ENCODE data around the gene GGNBP2. TPM values are rescaled to one million over a fixed set of nuclear protein-coding genes. Genes with fewer than 3 reads are reported as not detected.

GGNBP2 gene
- total RNA-seq, 1 donor from 2014 or later = 94.3 TPM

- Histone ChIP-seq H3K36me3 (ENCODE audit: control insufficient read depth, insufficient read depth, low read length) (no peaks in the 10 kb centered on the region), H3K4me3 (ENCODE audit: low read depth, low read length) (no peak overlapping the region), H3K27me3 (ENCODE audit: control insufficient read depth, insufficient read depth, low read length) (peaks cover 12% of the 10 kb centered on the region)
- TF ChIP-seq CTCF (IDR thresholded peaks at IDR 0.05; ENCODE audit: insufficient read depth, low read length, severe bottlenecking) = no peak
- DNase-seq (ENCODE audit: low read depth) (no peak), FAIRE-seq (no peak)
Observed at GRCh38 chr17:36632916-36633771, 88.4 kb downstream of the GGNBP2 start.

Other genes with a start within 250 kb of the GGNBP2 start
- gene TBC1D3G, start 221.0 kb upstream of the GGNBP2 start, total RNA-seq = not detected in 2 replicates
- gene TBC1D3H, start 156.5 kb upstream of the GGNBP2 start, total RNA-seq = not detected in 2 replicates
- 30.6 and 33.7 TPM in 2 replicates for gene ZNHIT3, start 58.2 kb upstream of the GGNBP2 start, total RNA-seq
- gene MYO19, start 10.1 kb upstream of the GGNBP2 start, total RNA-seq = 73.5 TPM in 2 replicates
- 7.2 and 9.2 TPM in 2 replicates for gene PIGW, start 9.9 kb upstream of the GGNBP2 start, total RNA-seq
- 7.9 and 14.8 TPM in 2 replicates for gene DHRS11, start 47.0 kb downstream of the GGNBP2 start, total RNA-seq
- 3.2 and 6.1 TPM in 2 replicates for gene MRM1, start 56.7 kb downstream of the GGNBP2 start, total RNA-seq

All from bronchial epithelial cell (primary cell).